NB4 (cell line): ENCODE results near the gene SMIM35.

Experiments used
- DNase-seq: peaks from one replicate; pipeline ENCODE4 v3.0.0; 2010; ENCODE audit warnings: low read depth
- H3K4me3 ChIP-seq: one replicate; pipeline ENCODE4 v1.5.1; 2011; ENCODE audit warnings: mild to moderate bottlenecking, low read depth, low read length, moderate library complexity
- MAX ChIP-seq: IDR thresholded peaks from 2 replicates; pipeline ENCODE4 v1.6.1; 2011; ENCODE audit warnings: low read depth, low read length
- MYC ChIP-seq: IDR thresholded peaks from 2 replicates; pipeline ENCODE4 v1.6.1; 2011; ENCODE audit warnings: low read depth, low read length
- POLR2A ChIP-seq: IDR thresholded peaks from 2 replicates; pipeline ENCODE4 v1.6.1; 2011; ENCODE audit warnings: mild to moderate bottlenecking; ENCODE audit not compliant: insufficient read length; ENCODE audit errors: extremely low read depth
- TF ChIP-seq, protein P1 (sequence below): IDR thresholded peaks from one replicate; pipeline ENCODE4 v1.5.1; 2012; ENCODE audit warnings: low read depth, low read length

Gene SMIM35

DNA sequence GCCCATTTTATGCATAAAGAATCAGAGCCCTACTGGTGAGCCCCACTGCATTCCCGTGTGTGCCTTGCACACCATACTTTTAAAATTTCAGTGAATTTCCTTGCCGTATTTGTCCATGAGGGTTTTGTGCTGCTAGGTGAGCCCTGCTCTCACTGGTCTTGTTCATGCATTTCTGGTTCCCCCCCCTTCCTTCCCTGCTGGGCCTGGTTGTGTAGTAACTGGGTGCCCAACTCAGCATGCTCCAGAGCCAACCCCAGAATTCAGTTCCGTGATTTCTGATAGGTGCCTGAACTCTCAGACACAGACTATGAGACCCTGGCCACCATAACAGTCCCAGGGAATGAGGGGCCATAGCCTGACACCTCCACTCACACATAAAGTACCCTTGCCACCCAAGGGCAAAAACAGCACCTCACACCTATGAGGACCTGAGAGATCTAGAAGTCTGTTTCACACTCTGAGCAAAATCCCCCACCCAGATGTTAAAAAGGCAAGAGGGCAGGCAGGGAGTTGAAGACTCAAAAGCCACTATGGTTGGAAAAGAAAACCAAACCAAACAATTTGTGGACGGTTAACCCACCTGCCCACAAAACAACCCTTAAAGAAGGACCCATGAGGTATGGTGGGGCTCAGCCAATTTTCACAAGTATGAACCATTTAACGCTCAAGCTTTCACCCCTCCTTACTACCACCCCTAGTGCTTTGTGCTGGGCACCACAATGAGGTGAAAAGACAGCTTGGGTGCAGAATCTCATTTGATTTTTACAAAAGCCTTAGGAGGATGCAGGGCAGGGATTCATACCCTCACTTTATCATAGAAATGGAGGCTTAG lies 117.4 kb downstream of the SMIM35 start:
- DNase-seq, result no peak
- TF ChIP-seq, protein P1, sequence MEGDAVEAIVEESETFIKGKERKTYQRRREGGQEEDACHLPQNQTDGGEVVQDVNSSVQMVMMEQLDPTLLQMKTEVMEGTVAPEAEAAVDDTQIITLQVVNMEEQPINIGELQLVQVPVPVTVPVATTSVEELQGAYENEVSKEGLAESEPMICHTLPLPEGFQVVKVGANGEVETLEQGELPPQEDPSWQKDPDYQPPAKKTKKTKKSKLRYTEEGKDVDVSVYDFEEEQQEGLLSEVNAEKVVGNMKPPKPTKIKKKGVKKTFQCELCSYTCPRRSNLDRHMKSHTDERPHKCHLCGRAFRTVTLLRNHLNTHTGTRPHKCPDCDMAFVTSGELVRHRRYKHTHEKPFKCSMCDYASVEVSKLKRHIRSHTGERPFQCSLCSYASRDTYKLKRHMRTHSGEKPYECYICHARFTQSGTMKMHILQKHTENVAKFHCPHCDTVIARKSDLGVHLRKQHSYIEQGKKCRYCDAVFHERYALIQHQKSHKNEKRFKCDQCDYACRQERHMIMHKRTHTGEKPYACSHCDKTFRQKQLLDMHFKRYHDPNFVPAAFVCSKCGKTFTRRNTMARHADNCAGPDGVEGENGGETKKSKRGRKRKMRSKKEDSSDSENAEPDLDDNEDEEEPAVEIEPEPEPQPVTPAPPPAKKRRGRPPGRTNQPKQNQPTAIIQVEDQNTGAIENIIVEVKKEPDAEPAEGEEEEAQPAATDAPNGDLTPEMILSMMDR, result no peak
- no peak for TF ChIP-seq MYC
- TF ChIP-seq MAX, result no peak
- TF ChIP-seq POLR2A, result no peak
- H3K4me3 ChIP-seq, result no peak overlapping the region

DNA sequence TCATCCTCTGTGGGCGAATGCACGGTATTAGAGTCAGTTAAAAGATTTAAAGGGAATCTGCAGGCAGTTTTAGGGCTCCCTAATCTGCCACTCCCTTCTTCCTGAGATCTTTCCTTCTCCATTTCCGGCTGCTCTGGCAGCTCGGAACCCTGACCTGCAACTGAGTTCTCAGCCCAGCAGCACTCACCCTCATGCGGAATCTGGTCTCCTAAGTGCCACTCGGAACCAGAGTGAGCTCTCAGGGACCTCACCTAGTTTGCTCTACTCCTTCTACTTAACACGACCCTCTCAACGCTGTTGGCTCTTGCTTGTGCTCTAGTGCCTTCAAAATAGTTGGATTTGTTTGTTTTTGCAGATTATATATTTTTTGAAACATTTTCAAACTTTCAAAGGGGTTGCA lies 119.9 kb downstream of the SMIM35 start:
- no peak for DNase-seq
- TF ChIP-seq MAX (no peak), POLR2A (no peak), MYC (no peak)
- TF ChIP-seq, protein P1, result no peak
- H3K4me3 ChIP-seq, result no peak overlapping the region

GRCh38 chr11:117962826-117963225 lies 123.9 kb downstream of the SMIM35 start:
- DNase-seq, result no peak
- H3K4me3 ChIP-seq, result no peak overlapping the region
- TF ChIP-seq, protein P1, result no peak
- TF ChIP-seq MAX (no peak), POLR2A (no peak)

GRCh38 chr11:117961896-117962295 lies 124.9 kb downstream of the SMIM35 start:
- TF ChIP-seq, protein P1, result no peak
- TF ChIP-seq MYC, result no peak
- H3K4me3 ChIP-seq, result no peak overlapping the region
- DNase-seq, result no peak

- DNase-seq, result no peak
- no peak for TF ChIP-seq POLR2A
- TF ChIP-seq MAX, result no peak
- TF ChIP-seq MYC, result no peak
- TF ChIP-seq, protein P1, result no peak
- H3K4me3 ChIP-seq, result no peak overlapping the region
Observed at GRCh38 chr11:117960406-117960805, 126.4 kb downstream of the SMIM35 start.
